HG02840 (cell line): ENCODE results near the gene COL18A1.
"Not testable (repeated sequence)": the region's sequence is repeated elsewhere in the genome, so short reads cannot be mapped to it uniquely, and the experiment has no call there.

Source experiments
- ATAC-seq: cut with Tn5 transposase; IDR thresholded peaks from one replicate; pipeline ENCODE4 v1.9.1; 2021; ENCODE audit warnings: mild to moderate bottlenecking, moderate library complexity, moderate number of reproducible peaks; ENCODE audit not compliant: unreplicated experiment, low FRiP score

The COL18A1 gene

DNA sequence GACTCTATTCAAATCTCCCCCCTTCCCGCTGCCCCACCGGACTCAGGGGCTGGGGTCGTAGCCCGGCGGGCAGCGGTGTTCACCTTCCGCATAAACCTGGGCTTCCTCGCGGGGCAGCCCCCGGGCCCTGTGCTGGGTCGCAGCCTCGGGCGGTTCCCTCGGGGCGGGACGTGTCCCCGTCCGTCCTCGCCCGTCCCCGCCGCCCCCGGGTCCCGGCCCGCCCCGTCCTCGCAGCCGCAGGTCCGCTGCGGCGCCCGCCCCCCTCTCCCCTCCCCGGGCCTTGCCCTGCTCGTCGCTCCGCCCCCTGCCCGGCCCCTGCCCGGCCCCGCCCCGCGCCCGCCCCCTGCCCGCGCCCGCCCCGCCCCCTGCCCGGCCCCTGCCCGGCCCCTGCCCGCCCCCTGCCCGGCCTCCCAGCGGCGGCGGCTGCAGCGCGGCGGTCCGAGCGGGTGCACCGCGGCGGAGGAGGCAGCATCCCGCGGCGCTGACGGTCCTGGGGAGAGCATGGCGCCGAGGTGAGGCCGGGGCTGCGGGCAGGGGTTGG lies at the start of gene COL18A1:
TSS of gene COL18A1 (plus strand) at position 436 of the 541 bp plus-strand sequence. CDS start at position 502, 66 bp downstream.
- no peak for ATAC-seq

DNA sequence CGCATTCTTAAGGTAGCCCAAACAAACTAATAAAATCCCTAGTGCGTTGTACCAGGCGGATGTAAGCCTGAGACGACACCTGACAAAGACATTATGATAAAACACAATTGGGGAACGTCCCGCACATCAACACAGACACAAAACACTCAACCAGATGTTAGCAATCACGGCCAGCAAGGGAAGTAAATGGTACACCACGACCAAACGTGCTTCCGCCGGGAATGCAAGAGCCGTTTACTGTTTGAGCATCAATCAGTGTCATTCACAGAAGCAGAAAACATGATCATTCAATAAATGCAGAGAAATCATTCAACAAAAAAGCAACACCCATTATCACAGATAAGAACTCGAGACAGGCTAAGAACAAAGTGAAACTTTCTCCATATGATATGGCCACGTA lies 49.4 kb upstream of the COL18A1 start:
- ATAC-seq = no peak

DNA sequence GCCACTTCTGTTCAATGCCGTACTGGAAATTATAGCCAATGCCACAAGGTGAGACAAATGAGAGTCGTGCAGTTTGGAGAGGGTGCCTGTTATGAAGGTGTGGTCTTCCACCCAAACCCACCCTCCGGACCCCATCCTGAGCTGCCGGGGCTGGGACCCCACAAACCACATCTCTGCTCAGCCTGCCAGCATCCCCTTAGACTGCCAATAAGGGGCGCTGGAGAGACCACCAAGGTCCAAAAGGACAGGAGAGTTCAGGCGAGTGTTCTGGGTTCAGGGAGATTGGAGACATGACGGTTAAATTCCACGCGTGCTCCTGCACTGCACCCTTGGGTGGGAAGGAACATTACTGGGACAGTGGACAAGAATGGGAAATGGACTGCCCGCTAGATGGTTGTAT lies 48.7 kb upstream of the COL18A1 start:
- ATAC-seq = no peak

DNA sequence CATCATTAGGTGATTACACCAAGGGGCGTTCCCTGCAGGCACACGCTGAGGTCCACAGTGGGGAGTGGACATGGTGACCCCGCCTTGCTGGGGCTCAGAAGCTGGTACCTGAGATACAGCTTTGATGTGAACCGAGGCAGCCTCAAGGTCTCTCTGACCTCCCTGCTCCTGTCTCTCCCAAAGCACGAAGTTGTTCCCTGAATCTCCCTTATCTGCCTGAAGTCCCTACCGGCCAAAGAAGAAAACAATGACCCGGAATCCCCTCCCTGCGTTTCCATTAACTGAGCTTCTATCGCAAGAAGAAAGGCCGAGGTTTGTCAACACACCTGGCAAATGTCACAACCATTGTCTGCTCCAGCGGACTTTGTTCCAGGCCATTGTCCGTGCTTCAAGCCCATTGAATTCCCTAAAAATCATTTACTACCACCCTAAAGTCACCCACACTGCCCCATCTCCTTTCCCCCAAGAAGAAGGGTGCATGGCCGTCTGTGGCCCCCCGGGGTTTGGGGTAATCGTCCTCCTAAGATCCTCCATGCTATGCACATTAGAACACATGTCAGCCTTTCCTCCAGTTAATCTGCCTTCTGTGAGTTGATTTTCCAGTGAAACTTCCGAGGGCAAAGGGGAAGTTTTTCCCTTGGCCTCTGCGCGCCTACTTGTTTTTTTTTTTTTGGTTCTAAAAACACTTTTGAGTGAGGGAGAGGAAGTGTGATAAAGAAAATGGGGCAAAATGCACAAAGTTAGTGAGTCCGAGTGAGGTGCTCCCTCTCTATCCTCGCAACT lies 48.1 kb upstream of the COL18A1 start:
- no peak for ATAC-seq

DNA sequence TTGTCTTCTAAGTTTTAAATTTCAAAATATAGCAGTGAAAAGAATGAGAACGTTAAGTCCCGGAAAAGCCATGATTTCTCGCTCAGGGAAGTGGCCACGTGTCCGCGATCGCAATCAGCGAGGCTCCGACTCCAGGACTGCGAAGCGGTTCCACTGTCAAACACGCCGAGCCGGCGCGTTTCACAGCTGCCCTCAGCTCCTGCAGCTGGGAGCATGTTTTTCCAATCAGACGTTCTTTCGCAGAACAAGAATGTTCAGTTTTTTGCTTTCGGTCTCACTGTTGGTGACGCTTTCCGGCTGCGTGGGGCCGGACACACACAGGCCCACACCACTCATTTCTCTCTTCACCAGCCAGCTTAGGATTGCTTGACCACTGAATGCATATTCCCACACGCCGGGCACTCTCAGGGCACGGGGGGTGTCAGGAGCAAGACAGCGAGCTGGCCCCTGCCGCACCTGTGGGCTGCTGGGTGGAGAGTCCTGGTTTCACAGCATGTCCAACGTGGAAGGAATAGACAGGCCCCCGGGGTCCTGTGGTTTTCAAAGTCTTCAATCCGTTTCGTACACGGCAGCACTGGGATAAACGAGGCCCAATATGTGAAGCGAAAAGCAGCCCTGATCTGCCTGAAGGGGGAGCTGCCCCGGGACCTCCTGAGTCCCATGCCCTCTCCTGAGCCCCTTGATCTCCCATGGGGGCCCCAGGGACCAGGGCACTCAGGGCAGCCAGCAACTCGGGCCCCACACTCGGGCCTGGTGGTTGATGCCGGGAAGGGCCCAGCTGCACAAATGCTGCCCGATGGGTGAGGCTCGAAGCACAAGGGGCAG lies 47.3 kb upstream of the COL18A1 start:
- ATAC-seq = no peak

DNA sequence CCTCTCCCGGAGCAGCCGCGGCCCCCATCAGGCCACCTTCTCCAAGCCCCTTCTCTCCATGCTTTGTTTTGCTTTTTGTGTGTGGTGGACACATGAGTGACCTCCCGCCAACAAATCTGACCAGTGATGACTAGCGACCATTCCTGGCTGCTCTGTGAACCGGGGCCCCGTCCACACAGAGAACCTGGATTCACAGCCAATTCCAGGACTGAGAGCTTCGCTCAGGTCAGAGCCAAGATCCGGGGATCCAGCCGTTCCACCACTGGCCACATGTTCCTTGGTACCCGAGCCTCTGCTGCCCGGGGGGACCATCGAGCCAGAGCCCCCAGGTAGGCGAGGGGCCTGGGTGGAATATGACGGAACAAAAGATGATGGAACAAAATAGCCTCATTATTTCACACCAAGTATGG lies 46.7 kb upstream of the COL18A1 start:
- ATAC-seq = no peak

DNA sequence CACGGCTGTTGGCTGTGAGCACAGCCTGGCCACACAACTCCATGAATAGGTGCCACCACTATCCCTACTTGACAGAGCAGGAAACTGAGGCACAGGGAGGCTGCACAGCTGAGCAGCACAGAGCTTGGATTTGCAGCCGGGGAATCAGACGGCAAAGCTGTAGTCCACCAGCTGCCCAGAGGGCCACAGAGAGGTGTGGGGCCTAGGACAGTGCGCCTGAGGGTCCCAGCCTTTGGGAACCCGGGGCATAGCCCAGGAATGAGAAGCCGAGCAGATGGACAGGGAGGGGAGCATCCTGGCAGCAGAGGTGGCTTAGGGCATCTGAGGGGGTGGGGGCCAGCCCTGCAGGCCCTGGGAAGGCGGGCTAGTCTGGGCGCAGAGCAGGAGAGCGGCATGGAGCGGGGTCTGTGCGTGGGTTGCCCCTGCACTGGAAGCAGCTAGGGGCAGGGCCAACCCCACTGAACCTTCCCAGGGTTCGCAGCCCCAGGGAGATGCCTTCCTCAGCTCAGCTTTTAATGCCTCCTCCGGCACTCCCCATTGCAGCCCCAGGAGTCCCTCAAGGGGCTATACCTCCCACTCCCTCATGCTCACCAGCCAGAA lies 46.2 kb upstream of the COL18A1 start:
- ATAC-seq = no peak

DNA sequence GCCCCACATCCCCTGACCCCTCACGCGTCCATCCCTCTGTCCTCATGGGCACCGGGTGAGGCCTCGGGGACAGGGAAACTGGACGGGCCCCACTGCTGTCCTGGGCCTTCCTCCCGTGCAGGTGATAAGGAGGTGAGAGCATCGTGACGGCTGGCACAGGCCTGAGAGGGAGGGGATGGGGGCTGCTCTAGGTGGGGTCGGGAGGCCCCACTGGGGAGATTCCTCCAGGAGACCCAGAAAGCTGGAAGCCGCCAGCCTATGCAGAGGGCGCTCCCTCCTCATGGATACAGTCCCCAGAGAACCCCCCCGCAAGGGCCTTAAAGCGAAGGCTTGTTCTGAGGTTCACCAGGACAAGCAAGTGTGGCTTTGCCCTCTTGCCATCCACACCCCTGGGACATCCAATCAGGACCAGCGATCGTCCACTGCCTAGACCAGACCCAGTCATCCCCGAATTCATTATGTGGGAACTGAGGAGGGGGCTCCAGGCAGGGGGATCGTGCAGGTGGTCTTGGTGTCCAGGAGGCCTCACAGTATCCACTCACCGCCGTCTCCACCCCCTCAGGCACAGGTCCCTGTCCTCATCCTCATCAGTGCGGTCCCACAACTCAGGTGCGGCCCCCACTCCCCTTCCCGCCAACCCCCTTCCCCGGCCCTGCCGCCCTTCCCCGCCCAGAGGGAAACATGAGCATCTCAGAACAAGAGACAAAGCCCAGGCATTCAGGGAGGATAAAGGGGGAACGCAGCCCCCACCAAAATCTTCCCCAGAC lies 45.3 kb upstream of the COL18A1 start:
- ATAC-seq = no peak

DNA sequence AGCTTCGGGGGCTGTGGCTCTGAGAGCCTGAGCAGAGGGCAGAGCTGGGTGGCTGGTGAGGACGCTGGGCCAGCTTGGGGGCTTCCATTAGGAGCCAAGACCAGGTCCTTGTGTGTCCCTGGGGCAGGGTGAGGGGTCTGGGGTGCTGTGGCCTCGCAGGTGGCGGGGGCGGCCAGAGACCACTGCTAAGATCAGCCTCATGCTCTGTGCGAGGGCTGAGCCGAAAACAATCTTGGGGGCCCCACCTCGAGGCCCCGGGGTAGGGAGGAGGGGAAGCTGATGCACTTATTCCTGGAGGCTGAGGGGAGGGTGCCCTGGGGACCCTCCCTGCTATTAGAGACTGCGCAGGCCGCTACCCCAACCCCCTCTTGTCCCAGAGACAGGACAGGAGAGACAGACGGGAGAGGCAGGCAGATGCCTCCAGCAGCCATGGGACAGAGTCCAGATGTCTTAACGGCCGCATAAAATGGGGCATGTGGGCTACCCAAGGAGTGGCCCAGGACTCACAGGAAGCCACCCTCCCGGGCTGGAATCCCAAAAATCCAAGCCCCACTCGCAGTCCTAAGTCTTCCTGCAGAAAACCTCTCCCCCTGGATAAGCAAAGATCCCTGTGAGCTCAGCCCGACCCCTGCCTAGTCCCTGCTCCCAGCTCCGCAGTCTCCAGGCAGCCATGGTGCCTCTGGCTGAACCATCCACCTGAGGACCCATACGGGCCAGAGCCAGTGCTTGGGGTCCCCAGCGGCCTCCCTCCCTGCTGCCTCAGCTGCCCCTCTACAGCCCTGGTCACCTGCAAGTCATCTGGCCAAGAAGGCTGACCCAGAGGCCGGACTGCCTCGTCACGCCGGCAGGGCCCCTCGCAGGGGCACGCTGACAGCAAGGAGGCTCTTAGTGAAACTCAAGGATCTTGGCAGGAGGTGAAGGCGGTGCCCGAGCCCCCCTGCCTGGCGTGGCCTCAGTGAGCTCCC lies 43.6 kb upstream of the COL18A1 start:
- no peak for ATAC-seq

DNA sequence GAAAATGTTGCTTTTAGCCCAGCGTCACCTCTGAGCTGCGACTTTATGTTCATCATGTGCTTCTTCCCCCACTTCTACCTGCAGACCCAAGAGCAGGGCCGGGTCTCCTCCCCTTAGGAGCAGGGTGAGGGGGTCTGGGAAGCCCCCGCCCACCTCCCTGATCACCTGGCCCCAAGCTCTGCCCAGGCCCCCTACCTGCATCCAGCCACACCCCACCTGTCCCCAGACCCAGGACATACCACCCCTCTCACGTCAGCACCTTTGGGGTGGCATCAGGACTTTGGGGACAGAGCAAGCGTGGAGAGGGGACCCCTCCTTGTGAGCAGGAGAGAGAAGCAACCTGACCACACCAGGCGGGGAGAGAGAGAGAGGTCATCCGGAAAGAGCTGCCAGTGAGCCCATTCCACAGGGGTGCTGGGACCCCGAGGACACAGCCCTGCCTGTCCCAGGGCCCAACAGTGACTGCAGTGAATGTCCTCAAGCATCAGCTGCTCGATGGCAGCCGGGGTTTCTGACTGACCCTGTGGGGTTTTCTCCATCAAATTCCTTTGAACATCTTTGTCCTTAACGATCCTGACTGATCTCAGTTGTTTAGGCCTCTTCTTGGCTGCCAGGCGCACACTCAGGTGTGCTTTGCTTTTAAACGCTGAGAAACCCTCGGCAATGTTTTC lies 42.8 kb upstream of the COL18A1 start:
- no peak for ATAC-seq

DNA sequence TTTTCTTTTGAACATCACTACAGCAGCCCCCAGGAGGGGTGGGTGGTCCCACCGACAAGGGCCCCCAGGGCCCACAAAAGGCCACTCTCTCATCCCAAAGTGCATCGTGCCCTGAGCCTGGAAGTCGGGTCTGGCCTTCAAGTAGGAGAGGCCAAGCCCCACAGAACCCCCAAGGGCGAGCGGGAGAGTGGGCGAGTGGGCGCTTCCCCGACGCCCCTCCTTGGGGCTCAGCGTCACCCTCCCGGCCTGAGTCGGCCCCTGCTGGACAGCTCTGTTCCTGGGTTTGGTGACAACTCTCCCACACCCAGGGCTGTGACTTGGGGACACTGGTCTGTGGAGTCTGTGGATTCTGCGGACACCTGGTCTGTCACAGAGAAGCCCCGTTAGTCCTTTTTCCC lies 42.2 kb upstream of the COL18A1 start:
- no peak for ATAC-seq

DNA sequence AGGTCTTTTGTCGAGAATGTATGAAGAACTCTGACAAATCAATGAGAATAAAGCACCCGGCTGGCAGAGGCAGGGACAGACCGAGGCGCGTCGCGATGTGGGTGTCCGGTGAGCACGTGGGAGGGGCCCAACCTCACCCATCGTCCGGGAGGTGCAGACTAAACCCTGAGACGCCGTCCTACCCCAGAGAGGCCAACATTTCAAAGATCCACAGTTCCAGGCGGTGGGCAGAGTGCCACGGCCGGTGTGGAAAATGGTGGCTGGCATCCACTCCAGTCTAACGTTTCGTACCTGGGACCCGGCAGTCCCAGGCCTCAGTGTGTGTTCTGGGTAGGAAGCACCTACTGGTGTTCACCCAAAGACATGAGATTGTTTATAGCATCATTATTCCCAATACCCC lies 41.7 kb upstream of the COL18A1 start:
- not testable (repeated sequence) for ATAC-seq

DNA sequence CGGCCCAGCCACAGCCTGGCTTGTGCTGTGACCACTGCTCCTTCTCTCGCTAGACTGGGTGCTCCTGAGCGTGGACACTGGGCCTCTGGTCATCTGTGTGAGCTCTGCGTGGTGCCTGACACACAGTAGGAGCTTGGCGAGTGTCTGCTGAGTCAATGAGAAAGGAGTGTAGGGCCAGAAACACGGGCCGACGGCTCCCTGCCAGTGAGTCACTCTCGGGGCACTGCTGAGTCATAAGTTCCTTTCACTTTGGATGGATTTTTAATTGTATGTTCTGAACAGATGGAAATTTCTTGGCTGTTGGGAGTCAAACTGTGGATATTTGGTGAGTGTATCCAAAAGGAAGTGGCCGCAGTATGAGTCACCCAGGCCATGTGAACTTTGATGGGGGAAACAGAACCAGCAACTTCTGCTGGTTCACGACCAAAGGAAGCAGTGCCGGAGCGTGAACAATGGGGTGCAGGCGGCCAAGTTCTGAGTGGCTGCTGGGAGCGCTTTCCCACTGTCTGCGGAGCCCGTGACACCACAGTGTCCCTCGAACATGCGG lies 41.0 kb upstream of the COL18A1 start:
- ATAC-seq = no peak

DNA sequence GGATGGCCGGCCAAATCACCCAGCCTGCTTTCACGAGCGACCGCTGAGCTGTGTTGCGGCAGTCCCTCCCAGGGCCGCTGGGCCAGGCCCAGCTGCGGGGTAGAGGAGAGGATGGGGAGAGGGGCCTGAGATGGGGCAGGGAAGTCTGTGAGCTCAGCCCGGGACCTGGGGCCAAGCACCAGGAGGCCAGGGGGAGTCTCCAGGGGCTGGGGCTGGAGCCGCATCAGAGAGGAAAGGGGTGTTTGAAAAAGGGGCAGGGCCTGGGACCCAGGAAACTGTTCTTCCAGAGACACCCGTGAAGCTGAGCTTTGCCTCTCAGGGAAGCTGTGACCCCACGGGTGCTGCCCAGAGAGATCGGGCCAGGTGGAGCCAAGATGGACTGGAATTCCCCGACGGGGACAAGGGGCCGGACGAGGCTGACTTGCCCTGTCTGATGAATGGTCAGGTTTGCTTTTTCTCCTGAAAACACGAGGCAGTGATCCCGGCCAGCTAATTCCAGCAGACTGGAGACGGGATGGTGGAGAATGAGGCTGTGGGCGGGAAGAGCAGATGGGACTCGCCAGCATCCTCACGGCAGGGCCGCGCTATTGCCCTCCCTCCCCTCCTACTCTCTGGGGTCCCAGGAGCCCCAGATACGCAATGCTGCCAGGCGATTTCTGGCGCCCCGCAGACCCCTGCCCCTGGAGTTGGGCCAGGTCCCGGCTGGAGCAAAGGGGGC lies 40.3 kb upstream of the COL18A1 start:
- no peak for ATAC-seq

DNA sequence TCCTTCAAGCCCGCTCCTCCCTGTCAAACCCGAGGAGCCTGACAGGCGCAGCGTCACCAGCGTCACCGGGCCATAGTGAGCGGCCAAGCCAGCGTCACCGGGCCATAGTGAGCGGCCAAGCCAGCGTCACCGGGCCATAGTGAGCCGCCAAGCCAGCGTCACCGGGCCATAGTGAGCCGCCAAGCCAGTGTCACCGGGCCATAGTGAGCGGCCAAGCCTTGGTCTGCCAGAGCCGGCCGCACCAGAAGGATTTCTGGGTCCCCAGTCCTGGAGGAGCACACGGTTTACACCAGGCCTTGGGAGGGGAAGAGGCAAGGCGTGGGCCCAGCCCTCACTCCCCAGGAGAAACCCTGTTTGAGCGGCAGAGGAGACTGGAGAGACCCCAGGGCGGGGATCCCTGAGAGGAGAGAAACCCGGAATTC lies 39.8 kb upstream of the COL18A1 start:
- ATAC-seq = no peak

DNA sequence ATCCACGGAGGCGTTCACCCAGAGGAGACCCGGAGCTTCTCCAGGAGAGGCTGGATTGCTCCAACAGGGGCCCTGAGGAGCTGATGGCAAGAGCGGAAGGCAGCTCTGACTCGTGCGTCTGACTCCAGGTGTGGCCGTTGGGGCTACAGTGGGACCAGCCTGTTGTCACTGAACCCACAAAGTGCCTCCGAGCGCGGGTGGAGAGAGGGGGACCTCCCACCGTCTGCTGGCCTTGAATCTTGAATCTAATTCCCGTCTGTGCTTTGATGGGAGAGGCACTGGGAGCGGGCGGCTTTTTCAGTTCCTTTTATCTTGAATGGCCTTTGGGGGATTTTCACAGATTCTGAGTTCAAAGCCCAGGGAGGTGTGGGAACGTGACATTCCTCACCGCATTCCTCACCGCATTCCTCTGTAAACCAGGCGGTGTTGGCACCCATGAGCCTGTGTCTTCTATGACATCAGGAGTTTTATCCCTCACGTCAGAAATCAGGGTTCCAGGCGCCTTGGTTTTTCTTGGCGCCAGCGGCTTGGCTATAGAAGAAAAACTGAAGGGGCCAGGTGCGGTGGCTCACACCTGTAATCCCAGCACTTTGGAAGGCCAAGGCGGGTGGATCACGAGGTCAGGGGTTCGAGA lies 39.2 kb upstream of the COL18A1 start:
- no peak for ATAC-seq

DNA sequence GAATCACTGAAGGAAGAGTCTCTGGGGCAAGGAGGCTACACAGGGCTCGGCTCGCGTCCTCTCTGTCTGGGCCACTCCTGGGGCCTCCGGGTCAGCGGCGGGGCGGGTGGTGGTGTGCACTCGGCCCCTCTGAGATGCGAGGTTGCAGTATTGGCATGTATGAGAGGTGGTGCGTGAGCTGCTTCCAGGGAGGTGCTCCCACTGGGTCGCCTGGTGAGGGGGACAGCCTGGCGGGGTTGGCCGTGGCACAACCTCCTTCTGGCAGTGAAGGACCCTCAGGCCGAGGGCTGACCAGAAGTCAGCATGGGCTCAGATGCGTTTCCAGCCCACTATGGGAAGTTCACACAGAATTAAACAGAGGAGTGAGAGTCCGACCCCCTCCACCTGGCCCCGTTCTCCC lies 38.5 kb upstream of the COL18A1 start:
- ATAC-seq = no peak
